GM19193 (cell line): ENCODE results near the gene AGRN.

ENCODE experiments used
- POLR2A ChIP-seq: IDR thresholded peaks from 4 replicates; pipeline ENCODE4 v1.6.1; 2011; ENCODE audit not compliant: insufficient read depth, insufficient read length; ENCODE audit errors: extremely low read depth

Gene AGRN

GRCh38 chr1:978835-979743 is 40.8 kb upstream of the AGRN start:
- no peak for TF ChIP-seq POLR2A

GRCh38 chr1:979744-980072 is 40.2 kb upstream of the AGRN start:
- no peak for TF ChIP-seq POLR2A

GRCh38 chr1:980137-980571 is 39.8 kb upstream of the AGRN start:
- no peak for TF ChIP-seq POLR2A

- no peak for TF ChIP-seq POLR2A
Observed at GRCh38 chr1:980602-981395, 39.1 kb upstream of the AGRN start.

- no peak for TF ChIP-seq POLR2A
Observed at GRCh38 chr1:981491-981954, 38.4 kb upstream of the AGRN start.

GRCh38 chr1:981955-982558 is 37.9 kb upstream of the AGRN start, which contains the start of gene PERM1:
TSS of gene PERM1 (minus strand) at chr1:982093. CDS start at chr1:981029, 1,064 bp downstream.
- no peak for TF ChIP-seq POLR2A

- no peak for TF ChIP-seq POLR2A
Observed at GRCh38 chr1:982765-983436, 37.0 kb upstream of the AGRN start.

GRCh38 chr1:983798-984475 is 36.0 kb upstream of the AGRN start:
- TF ChIP-seq POLR2A = no peak

GRCh38 chr1:984476-984814 is 35.5 kb upstream of the AGRN start:
- no peak for TF ChIP-seq POLR2A

- no peak for TF ChIP-seq POLR2A
Observed at GRCh38 chr1:985126-985525, 34.8 kb upstream of the AGRN start.

- no peak for TF ChIP-seq POLR2A
Observed at GRCh38 chr1:991895-992294, 28.0 kb upstream of the AGRN start.

- TF ChIP-seq POLR2A = no peak
Observed at GRCh38 chr1:992362-992761, 27.6 kb upstream of the AGRN start.

- no peak for TF ChIP-seq POLR2A
Observed at GRCh38 chr1:993379-993995, 26.4 kb upstream of the AGRN start.
